ENCODE results near the gene CENPX. TPM values are rescaled to one million over a fixed set of nuclear protein-coding genes. Genes with fewer than 3 reads are reported as not detected.

The CENPX gene
- total RNA-seq, 1 experiment from 2014 or later = 77.9 TPM

- no peak overlapping the region for H3K18ac ChIP-seq (ENCODE audit: insufficient read length, low read depth, low read length)
- no peak overlapping the region for H3K23ac ChIP-seq (ENCODE audit: insufficient read length, low read depth, low read length)
- H3K9me3 ChIP-seq (ENCODE audit: control insufficient read depth, low read depth, low read length) = no peaks in the 10 kb centered on the region
- no peak overlapping the region for H3K27ac ChIP-seq (ENCODE audit: insufficient read length, low read depth, low read length)
- no CpG with 5 or more reads among the region's 32 CpGs for WGBS (ENCODE audit: extremely low coverage, insufficient read length, low lambda C conversion rate)
- no peak overlapping the region; the same call in 1 of the 2 replicates for H3K14ac ChIP-seq (ENCODE audit: insufficient read depth, low read length)
- H2BK120ac ChIP-seq (ENCODE audit: low read depth, low read length, poor library complexity, severe bottlenecking) = no peak overlapping the region
- no peak overlapping the region for H4K8ac ChIP-seq (replicated peaks; ENCODE audit: insufficient read length, low read depth, low read length)
- H3K9ac ChIP-seq (ENCODE audit: extremely low read depth, insufficient read length, low read length) = no peak overlapping the region
- no peak overlapping the region for H2BK12ac ChIP-seq (ENCODE audit: insufficient read length, low read depth, low read length)
- no peaks in the 10 kb centered on the region for H3K79me2 ChIP-seq (ENCODE audit: insufficient read depth, low read length)
- H2BK20ac ChIP-seq (ENCODE audit: low read depth, low read length, poor library complexity, severe bottlenecking) = no peak overlapping the region
- no peak for TF ChIP-seq CTCF (conservative IDR thresholded peaks at IDR 0.05)
- no peak overlapping the region for H4K91ac ChIP-seq (ENCODE audit: insufficient read length, low read depth, low read length)
- Mint-ChIP-seq H3K4me1 (no peaks in the 10 kb centered on the region), H3K27me3 (ENCODE audit: low read depth) (no peaks in the 10 kb centered on the region), H3K36me3 (ENCODE audit: insufficient read depth in 1 of 3, low read depth in 3 of 3) (peaks cover 0 to 9% (median 9%) of the 10 kb centered on the region in 3 experiments; a peak in 6 of 7 replicates), H3K9me3 (no peaks in the 10 kb centered on the region), H3K27ac (no peak overlapping the region), H3K4me3 (no peak overlapping the region)
- H2AFZ ChIP-seq (ENCODE audit: low read length) = no peak overlapping the region
- no peak overlapping the region; the same call in 1 of the 2 replicates for H3K4ac ChIP-seq (ENCODE audit: low read depth, low read length)
- H3T11ph ChIP-seq (ENCODE audit: low read length) = no peak overlapping the region
- no peak overlapping the region for H2AK5ac ChIP-seq (ENCODE audit: insufficient read length, low read length)
- H2BK5ac ChIP-seq (ENCODE audit: insufficient read length, low read length) = no peak overlapping the region
- H3K23me2 ChIP-seq (ENCODE audit: insufficient read length, low read depth, low read length, poor library complexity, severe bottlenecking) = no peaks in the 10 kb centered on the region
- H3K4me2 ChIP-seq (ENCODE audit: insufficient read depth, insufficient read length, low read length) = no peak overlapping the region
- DNase-seq = no peak
- no peaks in the 10 kb centered on the region for H3K4me1 ChIP-seq (ENCODE audit: insufficient read depth, low read length)
- H3K56ac ChIP-seq (ENCODE audit: insufficient read length, low read depth, low read length) = no peak overlapping the region
- H2BK15ac ChIP-seq (ENCODE audit: low read depth, low read length) = no peak overlapping the region
- H4K20me1 ChIP-seq (ENCODE audit: control insufficient read depth, insufficient read depth, insufficient read length) = no peaks in the 10 kb centered on the region
- no peaks in the 10 kb centered on the region for H3K27me3 ChIP-seq (ENCODE audit: insufficient read depth, low read length)
- no peak overlapping the region for H4K5ac ChIP-seq (ENCODE audit: insufficient read length, low read depth, low read length)
- no peaks in the 10 kb centered on the region for H3K79me1 ChIP-seq (ENCODE audit: insufficient read depth, low read depth, low read length, poor library complexity, severe bottlenecking)
Measured at GRCh38 chr17:82000803-82001570, 21.7 kb downstream of the CENPX start.

Data from H9 (cell line).